Stromal cell of bone marrow (primary cell): Measurements from ENCODE around the gene EXOC4.
A peak's percentile ranks its signal among the peaks of the same experiment; 100 is the strongest.
"Not testable (repeated sequence)": the region's sequence is repeated elsewhere in the genome, so short reads cannot be mapped to it uniquely, and the experiment has no call there.

Experiments
- DNase-seq: peaks from one replicate; pipeline ENCODE4 v3.0.0-alpha.2; 2012; ENCODE audit warnings: low read depth

EXOC4 gene

GRCh38 chr7:134041477-134041876 lies 788.6 kb downstream of the EXOC4 start:
- no peak for DNase-seq

DNA sequence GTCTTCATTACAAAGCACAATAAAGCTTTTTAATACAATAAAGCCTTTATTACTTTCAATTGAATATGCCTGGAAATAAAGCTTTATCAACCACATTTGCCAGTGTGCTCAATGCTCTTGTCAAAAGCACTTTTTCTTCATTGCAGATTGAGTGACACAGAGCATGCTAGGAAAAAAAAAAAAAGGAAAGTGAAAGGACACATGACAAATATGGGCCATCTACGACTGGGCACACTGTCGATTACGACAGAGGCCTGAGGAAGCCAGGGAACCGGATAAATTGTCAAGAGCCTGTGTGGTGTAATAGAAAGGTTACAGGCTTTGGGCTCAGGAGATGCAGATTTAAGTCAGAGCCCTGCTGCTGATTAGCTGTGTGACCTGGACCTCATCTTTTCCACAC lies 789.4 kb downstream of the EXOC4 start:
- no peak for DNase-seq

DNA sequence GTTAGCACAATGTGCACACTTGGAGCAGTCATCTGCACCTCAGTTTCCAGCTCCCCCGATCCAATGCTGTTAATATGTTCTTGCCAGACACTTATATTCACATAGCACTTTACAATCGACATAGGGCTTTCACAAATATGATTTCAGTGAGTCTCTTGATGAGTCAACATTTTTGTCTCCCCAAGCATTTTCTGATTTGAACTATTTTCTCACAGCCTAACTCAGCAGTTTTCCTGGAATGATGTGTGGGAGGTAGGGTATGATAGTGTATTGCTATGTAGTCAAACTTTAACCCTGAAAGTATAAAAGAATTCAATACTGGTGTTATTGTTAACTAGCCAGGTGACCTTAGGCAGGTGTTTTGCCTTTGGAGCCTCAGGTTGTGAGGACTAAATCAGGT lies 791.8 kb downstream of the EXOC4 start:
- peak; percentile 23 for DNase-seq

DNA sequence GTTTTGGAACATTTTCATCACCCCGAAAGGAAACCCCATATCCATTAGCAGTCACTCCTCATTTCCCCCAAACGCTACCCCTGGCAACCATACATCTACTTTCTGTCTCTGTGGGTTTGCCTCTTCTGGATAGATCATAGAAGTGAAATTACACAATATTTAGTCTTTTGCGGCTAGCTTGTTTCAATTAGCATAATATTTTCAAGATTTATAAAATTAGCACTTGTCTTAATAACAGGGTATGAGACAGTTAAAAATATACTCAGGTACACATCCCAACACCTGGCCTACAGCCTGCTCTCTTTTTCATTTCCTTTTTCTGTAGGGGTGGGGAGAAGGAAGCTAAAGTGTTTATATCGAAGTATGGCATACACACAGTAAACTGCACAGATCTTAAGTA lies 792.8 kb downstream of the EXOC4 start:
- DNase-seq, result no peak

DNA sequence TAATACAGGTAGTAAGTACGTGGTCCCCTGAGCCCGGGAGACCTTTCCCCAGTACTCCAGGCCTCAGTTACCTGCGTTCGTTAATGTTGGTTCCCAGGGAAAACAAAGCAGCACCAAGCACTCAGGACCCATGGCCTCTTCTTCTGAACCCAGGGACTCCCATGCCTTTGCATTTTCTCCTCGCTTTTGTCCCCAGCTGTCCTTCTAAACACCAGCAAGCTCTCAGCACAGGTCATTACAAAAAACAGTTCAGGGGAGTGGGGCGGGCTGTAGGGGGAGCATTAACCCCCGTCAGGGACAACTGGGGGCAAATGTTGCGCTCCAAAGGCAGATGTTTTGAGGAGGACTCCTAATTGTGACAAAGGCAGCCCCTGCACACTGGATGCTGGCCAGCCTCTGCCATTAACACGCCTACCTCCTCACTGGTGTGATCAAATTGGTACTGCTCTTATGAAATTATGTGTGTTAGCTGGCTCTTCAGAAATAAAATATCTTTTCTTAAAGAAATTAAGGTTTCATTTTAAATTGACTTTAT lies 793.8 kb downstream of the EXOC4 start:
- no peak for DNase-seq

GRCh38 chr7:134047675-134048074 lies 794.8 kb downstream of the EXOC4 start:
- no peak for DNase-seq

- DNase-seq, result no peak
Measured at GRCh38 chr7:134048166-134048565, 795.3 kb downstream of the EXOC4 start.

DNA sequence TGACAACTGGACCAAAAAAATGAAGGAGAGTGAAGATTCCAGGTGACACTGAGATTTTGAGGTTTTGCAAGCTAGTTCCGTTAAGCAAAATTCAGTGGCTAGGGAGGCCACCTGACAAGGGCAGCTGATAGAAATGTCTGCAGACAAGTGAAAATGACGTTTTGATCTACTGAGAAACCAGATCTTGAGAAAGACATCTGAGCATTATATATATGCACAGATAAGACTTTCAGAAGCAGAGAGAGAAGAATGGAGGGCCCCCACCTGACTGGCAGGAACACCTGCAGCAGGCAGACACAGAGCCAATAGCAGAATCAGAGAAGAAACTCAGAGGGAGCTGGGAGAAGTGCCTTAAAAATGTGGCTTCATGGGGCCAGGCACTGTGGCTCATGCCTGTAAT lies 798.1 kb downstream of the EXOC4 start:
- no peak for DNase-seq

- DNase-seq, result no peak
Measured at GRCh38 chr7:134056816-134057215, 803.9 kb downstream of the EXOC4 start.

GRCh38 chr7:134058521-134058920 lies 805.6 kb downstream of the EXOC4 start:
- DNase-seq, result no peak

- DNase-seq, result no peak
Measured at GRCh38 chr7:134058980-134059379, 806.1 kb downstream of the EXOC4 start.

DNA sequence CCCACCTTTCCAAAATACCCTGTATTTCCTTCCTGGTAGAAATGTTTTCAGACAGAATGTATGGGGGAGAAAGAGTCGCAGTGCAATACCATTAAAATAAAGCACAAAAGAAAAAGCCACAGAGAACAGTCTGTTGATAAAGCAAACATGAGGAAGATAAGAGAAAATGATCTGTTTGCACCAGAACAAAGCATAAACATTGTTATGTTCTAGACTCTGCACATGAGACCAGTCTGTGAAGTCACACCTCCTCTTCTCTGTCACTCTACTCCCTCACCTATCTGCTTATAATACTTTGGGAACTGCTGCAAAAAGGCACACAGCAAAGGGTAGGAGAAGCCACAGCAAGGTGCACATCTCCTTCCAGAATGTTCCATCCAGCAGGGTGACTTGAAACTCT lies 807.0 kb downstream of the EXOC4 start:
- no peak for DNase-seq

GRCh38 chr7:134060874-134061273 lies 808.0 kb downstream of the EXOC4 start:
- no peak for DNase-seq

DNA sequence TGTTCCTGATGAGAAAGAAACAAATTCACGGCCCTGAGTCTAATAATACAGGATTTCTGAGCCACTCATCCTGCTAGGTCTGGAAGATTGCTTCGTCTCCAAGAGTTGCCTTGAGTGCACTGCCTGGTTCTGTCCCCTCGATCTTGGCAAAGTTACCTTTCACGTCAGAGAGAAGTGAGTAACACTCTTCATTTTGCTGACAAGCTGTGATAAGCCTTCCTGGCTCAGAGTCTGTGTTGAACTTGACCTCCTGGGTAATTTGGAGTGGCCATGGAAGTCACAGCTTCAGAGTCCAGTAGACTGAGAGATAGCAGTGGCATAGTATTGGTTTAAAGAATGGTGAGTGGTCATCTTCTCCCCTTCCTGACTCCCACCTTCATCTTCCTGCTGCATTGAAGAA lies 809.6 kb downstream of the EXOC4 start:
- no peak for DNase-seq

DNA sequence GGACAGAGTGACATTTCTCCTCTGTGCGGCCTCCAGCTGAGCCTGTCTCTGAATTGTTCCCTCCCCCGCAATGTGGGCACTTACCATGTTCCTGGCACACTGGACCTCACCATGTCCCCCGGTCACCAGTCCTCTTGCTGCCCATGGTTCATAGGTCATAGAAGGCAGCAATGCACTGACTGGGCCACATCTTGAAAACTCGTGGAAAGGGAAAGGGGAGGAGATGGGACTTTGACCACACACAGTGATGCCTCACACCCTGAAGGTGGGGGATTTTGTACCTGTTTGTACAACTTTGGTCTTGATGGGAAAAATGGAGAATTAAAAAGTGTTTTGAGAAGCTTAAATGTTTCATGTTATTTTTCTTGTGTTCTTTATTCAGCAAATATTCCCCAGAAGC lies 812.5 kb downstream of the EXOC4 start:
- DNase-seq, result no peak

GRCh38 chr7:134067164-134067563 lies 814.3 kb downstream of the EXOC4 start:
- no peak for DNase-seq

GRCh38 chr7:134068670-134069069 lies 815.8 kb downstream of the EXOC4 start:
- no peak for DNase-seq

GRCh38 chr7:134069187-134069586 lies 816.3 kb downstream of the EXOC4 start:
- DNase-seq, result no peak

DNA sequence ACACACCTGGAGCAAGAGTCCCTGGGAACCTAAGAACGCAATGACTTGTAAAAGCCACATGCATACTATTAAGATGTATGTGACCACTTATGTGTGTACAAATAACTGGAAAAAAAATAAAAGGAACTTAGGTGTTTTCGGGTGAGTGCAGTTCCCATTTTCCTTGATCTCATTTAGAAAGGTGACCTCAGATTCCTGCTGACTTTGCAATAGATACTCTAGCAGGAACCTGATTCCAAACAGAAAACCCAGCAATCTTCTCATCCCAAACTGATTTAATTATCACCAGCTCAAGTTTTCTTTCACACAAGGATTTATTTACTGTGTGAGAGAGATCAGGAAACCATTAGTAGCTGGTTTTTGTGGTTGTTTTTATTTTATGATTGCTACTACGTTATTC lies 817.8 kb downstream of the EXOC4 start:
- no peak for DNase-seq

- no peak for DNase-seq
Measured at GRCh38 chr7:134071355-134072331, 818.8 kb downstream of the EXOC4 start.

GRCh38 chr7:134073276-134073675 lies 820.4 kb downstream of the EXOC4 start:
- no peak for DNase-seq

DNA sequence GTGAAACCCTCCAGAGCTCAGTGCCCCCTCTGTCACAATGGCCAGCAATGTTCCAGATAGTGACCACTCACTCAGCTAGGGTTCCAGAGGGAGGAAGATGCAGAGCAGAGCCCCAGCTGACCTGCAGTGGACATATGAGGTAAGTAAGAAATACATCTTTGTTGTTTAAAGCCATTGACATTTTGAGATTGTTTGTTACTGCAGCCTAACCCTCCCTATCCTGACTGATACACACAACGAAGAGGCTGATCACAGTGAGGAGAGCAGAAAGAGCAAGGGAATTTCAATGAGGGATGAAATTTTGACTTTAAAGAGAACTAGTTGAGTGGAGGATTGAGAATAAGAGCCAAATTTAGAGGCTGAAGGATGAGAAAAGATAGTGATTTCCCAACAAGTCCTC lies 822.9 kb downstream of the EXOC4 start:
- no peak for DNase-seq

GRCh38 chr7:134077560-134077959 lies 824.7 kb downstream of the EXOC4 start:
- DNase-seq, result not testable (repeated sequence)

- no peak for DNase-seq
Measured at GRCh38 chr7:134078991-134079390, 826.1 kb downstream of the EXOC4 start.
